Prostate gland (tissue), 2 donors: Measurements from ENCODE around the gene EPHB3. TPM values are rescaled to one million over a fixed set of nuclear protein-coding genes. Genes with fewer than 3 reads are reported as not detected.
A peak's percentile ranks its signal among the peaks of the same experiment; 100 is the strongest.

Experiments used
- DNase-seq: peaks from one replicate; pipeline ENCODE4 v3.0.0-alpha.2; 2019; ENCODE audit warnings: low spot score
- H3K27ac ChIP-seq, 2 donors: fragments of 200-600 bp; sonication (generic); 2 replicates each; pipeline ENCODE4 v1.5.1; 2017 to 2019
- H3K27me3 ChIP-seq: fragments of 200-600 bp; sonication (generic); replicated peaks from 2 replicates; pipeline ENCODE4 v1.5.1; 2019; ENCODE audit not compliant: insufficient read depth
- H3K36me3 ChIP-seq, 2 donors: fragments of 200-600 bp; sonication (generic); 1 replicate in 1 of 2; 2 replicates in 1 of 2; pipeline versions ENCODE4 v1.5.1 to v1.8.1; 2017 to 2019
- H3K4me1 ChIP-seq: fragments of 200-600 bp; sonication (generic); replicated peaks from 2 replicates; pipeline ENCODE4 v1.5.1; 2019
- H3K4me3 ChIP-seq, 2 donors: fragments of 200-600 bp; sonication (generic); 2 replicates each; pipeline ENCODE4 v1.5.1; 2017 to 2019
- H3K9me3 ChIP-seq: fragments of 200-600 bp; sonication (generic); 2 replicates; pipeline ENCODE4 v1.5.1; 2017
- POLR2A ChIP-seq: fragments of 450-650 bp; IDR thresholded peaks from one replicate; pipeline ENCODE4 v1.6.1; 2016; ENCODE audit warnings: antibody characterized with exemption, mild to moderate bottlenecking
- POLR2AphosphoS5 ChIP-seq: sonication (generic); formaldehyde crosslinking; IDR thresholded peaks from one replicate; pipeline ENCODE4 v1.6.1; 2017; ENCODE audit warnings: antibody characterized with exemption
- WGBS: methylation state at CpG from one replicate; pipeline ENCODE4 v1.1.5; 2018; 5-methylcytosine and 5-hydroxymethylcytosine counted together
- intact Hi-C: fragments of 100-400 bp; cut with DNase I; formaldehyde crosslinking; loops from one replicate; pipeline ENCODE4 v1.14.2; 2022
- total RNA-seq, 2 donors: library from RNA; depleted of rRNA; stranded (reverse); fragments of >200 nt; gene quantifications; one replicate each; pipeline ENCODE4 v1.1.0, GENCODE V29; 2016
- TF ChIP-seq, protein P1 (sequence below), 4 experiments: fragments of 200-600 bp in 2 of 4; fragments of 450-650 bp in 2 of 4; sonication (generic) in 2 of 4; IDR thresholded peaks; 1 replicate in 3 of 4; 2 replicates in 1 of 4; pipeline ENCODE4 v1.5.1; 2016 to 2019; ENCODE audit warnings: antibody characterized with exemption in 4 of 4, mild to moderate bottlenecking in 2 of 4, moderate library complexity in 2 of 4

The EPHB3 gene
- total RNA-seq, 2 donors from 2014 or later, result 11.9 to 25.2 TPM

DNA sequence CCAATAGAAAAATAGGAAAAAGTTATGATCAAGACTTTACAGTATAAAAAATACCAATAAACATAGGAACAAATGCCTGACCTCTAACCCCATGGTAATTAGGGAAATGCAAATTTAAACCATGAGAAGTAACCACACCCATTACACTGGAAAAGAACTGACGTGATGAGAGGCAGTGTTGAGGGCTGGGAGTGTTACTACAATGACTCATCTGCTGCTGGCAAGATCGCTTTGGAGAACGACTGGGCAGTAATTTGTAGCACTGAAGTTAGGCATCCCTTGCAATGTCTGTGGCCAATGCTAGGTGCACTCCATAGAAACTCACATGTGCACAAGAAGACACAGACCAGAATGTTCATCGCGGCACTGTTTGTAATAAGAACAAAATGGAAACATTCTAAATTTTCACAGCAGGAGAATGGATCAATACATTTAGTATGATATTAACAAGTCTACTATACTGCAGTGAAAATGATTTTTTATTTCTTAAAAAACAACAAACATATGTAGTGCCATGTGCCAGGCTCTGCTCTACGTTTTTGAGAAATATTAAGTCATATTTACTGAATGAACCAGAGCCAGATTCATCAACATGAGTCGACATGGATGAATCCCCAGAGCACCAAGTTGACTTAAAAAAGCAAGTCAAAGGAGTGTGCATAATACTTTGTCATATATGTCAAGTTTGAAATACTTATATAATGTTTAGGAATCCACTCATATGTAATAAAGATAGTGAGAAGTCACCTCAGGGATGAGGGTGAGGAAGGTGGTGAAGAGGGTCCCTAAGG is 37.6 kb upstream of the EPHB3 start:
- no peak for DNase-seq
- H3K9me3 ChIP-seq, result no peaks in the 10 kb centered on the region
- no peak overlapping the region for H3K27ac ChIP-seq
- no peak for TF ChIP-seq POLR2AphosphoS5
- TF ChIP-seq, protein P1, sequence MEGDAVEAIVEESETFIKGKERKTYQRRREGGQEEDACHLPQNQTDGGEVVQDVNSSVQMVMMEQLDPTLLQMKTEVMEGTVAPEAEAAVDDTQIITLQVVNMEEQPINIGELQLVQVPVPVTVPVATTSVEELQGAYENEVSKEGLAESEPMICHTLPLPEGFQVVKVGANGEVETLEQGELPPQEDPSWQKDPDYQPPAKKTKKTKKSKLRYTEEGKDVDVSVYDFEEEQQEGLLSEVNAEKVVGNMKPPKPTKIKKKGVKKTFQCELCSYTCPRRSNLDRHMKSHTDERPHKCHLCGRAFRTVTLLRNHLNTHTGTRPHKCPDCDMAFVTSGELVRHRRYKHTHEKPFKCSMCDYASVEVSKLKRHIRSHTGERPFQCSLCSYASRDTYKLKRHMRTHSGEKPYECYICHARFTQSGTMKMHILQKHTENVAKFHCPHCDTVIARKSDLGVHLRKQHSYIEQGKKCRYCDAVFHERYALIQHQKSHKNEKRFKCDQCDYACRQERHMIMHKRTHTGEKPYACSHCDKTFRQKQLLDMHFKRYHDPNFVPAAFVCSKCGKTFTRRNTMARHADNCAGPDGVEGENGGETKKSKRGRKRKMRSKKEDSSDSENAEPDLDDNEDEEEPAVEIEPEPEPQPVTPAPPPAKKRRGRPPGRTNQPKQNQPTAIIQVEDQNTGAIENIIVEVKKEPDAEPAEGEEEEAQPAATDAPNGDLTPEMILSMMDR (IDR thresholded peaks at IDR 0.05), result no peak
- no peak for TF ChIP-seq POLR2A
- no peaks in the 10 kb centered on the region for H3K36me3 ChIP-seq
- H3K4me3 ChIP-seq, result no peak overlapping the region
- H3K27me3 ChIP-seq, result peaks cover 2% of the 10 kb centered on the region
- WGBS, result 52% methylated on average over 7 of the region's 7 CpGs
- intact Hi-C loops, result no loop called here
- no peaks in the 10 kb centered on the region for H3K4me1 ChIP-seq

DNA sequence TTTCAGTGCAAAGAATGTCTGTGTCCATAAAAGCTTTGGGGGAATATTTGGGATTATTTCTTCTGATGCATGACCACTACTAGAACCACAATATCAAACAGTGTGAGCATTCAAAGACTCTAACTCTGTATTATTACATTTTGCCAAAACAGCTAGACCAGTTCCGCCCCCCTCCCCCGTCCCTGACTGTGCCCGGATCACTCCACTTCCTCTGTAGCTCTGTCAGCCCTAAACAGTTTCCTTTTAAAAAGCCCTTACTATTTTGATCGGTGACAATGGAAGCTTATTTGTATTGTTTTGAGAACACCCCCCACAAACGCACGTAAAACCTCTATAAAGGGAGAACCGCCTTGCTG is 36.6 kb upstream of the EPHB3 start:
- TF ChIP-seq POLR2AphosphoS5, result no peak
- TF ChIP-seq, protein P1 (IDR thresholded peaks at IDR 0.05), result no peak
- no peak for TF ChIP-seq POLR2A
- no peaks in the 10 kb centered on the region for H3K9me3 ChIP-seq
- DNase-seq, result no peak
- no peak overlapping the region for H3K27ac ChIP-seq
- 2% methylated on average over 7 of the region's 7 CpGs for WGBS
- H3K36me3 ChIP-seq, result no peaks in the 10 kb centered on the region
- H3K4me3 ChIP-seq, result peak overlapping the region; percentile 36
- H3K27me3 ChIP-seq, result peaks cover 2% of the 10 kb centered on the region
- intact Hi-C loops, result no loop called here
- H3K4me1 ChIP-seq, result no peaks in the 10 kb centered on the region

DNA sequence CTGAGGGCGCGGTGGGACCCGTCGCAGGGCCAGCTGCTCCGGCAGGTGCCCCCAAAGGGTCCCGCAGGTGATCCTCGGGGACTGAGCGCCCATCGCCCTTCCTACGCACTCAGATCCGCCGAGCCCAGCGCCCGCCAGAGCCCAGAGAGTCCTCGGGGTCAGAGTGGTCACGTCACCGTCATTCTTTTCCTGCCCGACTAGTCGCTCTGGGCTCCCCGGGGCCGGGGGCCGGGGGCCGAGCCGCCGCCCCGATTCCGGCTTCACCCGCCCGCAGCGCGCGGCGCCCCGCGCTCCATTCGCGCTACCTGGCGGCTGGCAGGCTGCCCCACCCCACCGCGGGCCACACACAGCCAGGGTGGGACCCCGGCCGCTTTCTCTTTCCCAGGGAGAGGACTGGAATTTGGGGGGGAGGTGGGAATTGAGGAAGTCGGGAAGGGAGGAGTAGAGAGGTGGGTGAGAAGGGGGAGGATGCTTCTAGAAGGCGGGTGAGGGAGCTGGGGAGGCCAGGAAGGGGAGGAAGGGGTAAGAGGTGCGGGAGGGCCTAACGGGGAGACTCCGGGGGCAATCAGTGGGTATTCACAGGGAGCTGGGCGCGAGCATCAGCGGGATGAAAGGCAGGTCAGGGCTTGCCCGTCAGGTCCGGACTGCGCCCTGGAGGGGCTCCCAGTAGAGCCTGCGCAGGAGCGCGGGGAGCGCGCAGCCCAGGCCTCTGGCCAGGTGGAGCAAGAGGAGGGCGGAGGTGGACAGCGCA is 36.1 kb upstream of the EPHB3 start:
- TF ChIP-seq POLR2AphosphoS5 (no peak), POLR2A (no peak)
- TF ChIP-seq, protein P1 (IDR thresholded peaks at IDR 0.05), result no peak
- Histone ChIP-seq H3K36me3 (no peaks in the 10 kb centered on the region), H3K9me3 (no peaks in the 10 kb centered on the region), H3K4me3 (peak overlapping the region; percentile 36), H3K4me1 (no peaks in the 10 kb centered on the region), H3K27me3 (peaks cover 2% of the 10 kb centered on the region), H3K27ac (no peak overlapping the region)
- intact Hi-C loops, result no loop called here
- DNase-seq, result no peak
- 4% methylated on average over 49 of the region's 60 CpGs for WGBS

DNA sequence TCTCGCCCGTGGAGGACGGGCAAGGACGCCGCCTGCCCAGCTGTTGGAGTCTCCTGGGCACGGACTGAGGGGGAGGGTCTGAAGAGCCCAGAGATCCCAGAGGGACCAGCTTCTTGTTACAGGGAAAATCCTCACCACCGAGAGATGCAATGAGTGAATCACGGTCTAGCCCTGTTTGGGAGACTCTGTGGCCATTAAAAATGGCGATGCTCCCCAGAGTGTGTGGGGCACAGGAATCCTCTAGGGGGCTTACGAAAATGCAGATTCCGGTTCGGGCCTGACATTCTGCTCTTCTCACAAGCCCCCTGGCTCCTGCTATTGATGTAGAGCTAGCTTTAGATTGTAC is 35.5 kb upstream of the EPHB3 start:
- H3K4me1 ChIP-seq, result no peaks in the 10 kb centered on the region
- H3K4me3 ChIP-seq, result peak overlapping the region in 1 of 2 donors; percentile 36
- intact Hi-C loops, result no loop called here
- WGBS, result 19% methylated on average over 12 of the region's 12 CpGs
- H3K36me3 ChIP-seq, result no peaks in the 10 kb centered on the region
- TF ChIP-seq POLR2AphosphoS5 (no peak), POLR2A (no peak)
- TF ChIP-seq, protein P1 (IDR thresholded peaks at IDR 0.05), result no peak
- H3K27ac ChIP-seq, result no peak overlapping the region
- peaks cover 2% of the 10 kb centered on the region for H3K27me3 ChIP-seq
- DNase-seq, result no peak
- H3K9me3 ChIP-seq, result no peaks in the 10 kb centered on the region
